Neural cell (in vitro differentiated cells): ENCODE results near the gene TCF4.

Experiments used
- EP300 ChIP-seq: fragments of 450-650 bp; conservative IDR thresholded peaks from 2 replicates; pipeline ENCODE4 v1.6.1; 2014; ENCODE audit warnings: antibody characterized with exemption, mild to moderate bottlenecking, moderate library complexity; ENCODE audit not compliant: poor library complexity, severe bottlenecking
- EZH2 ChIP-seq: fragments of 200-600, 300-800 bp; shearing (Covaris generic), sonication (generic); IDR thresholded peaks from 2 replicates; pipeline ENCODE4 v1.6.1; 2014; ENCODE audit warnings: antibody characterized with exemption, low read length, borderline replicate concordance, mild to moderate bottlenecking; ENCODE audit not compliant: insufficient read depth, poor library complexity, severe bottlenecking
- POLR2AphosphoS5 ChIP-seq: IDR thresholded peaks from 2 replicates; pipeline ENCODE4 v1.6.1; 2012
- REST ChIP-seq: IDR thresholded peaks from 2 replicates; pipeline ENCODE4 v1.6.1; 2012; ENCODE audit warnings: borderline replicate concordance
- TF ChIP-seq, protein P1 (sequence below): fragments of 450-650 bp; IDR thresholded peaks from 2 replicates; pipeline ENCODE4 v1.5.1; 2014; ENCODE audit warnings: antibody characterized with exemption, mild to moderate bottlenecking, moderate library complexity; ENCODE audit not compliant: poor library complexity, severe bottlenecking

GRCh38 chr18:55634545-55634944 lies 46.6 kb upstream of the TCF4 start:
- TF ChIP-seq EP300 (no peak), EZH2 (no peak), REST (no peak), POLR2AphosphoS5 (no peak)
- TF ChIP-seq, protein P1, sequence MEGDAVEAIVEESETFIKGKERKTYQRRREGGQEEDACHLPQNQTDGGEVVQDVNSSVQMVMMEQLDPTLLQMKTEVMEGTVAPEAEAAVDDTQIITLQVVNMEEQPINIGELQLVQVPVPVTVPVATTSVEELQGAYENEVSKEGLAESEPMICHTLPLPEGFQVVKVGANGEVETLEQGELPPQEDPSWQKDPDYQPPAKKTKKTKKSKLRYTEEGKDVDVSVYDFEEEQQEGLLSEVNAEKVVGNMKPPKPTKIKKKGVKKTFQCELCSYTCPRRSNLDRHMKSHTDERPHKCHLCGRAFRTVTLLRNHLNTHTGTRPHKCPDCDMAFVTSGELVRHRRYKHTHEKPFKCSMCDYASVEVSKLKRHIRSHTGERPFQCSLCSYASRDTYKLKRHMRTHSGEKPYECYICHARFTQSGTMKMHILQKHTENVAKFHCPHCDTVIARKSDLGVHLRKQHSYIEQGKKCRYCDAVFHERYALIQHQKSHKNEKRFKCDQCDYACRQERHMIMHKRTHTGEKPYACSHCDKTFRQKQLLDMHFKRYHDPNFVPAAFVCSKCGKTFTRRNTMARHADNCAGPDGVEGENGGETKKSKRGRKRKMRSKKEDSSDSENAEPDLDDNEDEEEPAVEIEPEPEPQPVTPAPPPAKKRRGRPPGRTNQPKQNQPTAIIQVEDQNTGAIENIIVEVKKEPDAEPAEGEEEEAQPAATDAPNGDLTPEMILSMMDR: no peak
